IPS DF 19.7 (cell line): ENCODE results near the gene MESP1.

ENCODE experiments used
- DNase-seq: peaks from one replicate; pipeline ENCODE4 v3.0.0-alpha.2; 2013; ENCODE audit warnings: low read depth, low spot score

MESP1 gene

GRCh38 chr15:89724621-89725020 is 26.4 kb downstream of the MESP1 start:
- DNase-seq, result no peak

GRCh38 chr15:89723031-89723430 is 28.0 kb downstream of the MESP1 start:
- DNase-seq, result no peak

GRCh38 chr15:89714775-89715174 is 36.3 kb downstream of the MESP1 start:
- no peak for DNase-seq

GRCh38 chr15:89707577-89707976 is 43.5 kb downstream of the MESP1 start:
- DNase-seq, result no peak

GRCh38 chr15:89704411-89704810 is 46.6 kb downstream of the MESP1 start:
- no peak for DNase-seq
